Stomach (tissue), 4 donors: ENCODE data around the gene SLC34A3.

Experiments used
- CTCF ChIP-seq, 7 experiments: fragments of 450-650 bp in 4 of 7; fragments of 200-600 bp in 3 of 7; sonication (generic) in 3 of 7; IDR thresholded peaks; one replicate each; pipeline ENCODE4 v1.5.1; 2016 to 2019; ENCODE audit warnings: antibody characterized with exemption in 7 of 7, control low read depth in 2 of 7, mild to moderate bottlenecking in 1 of 7
- POLR2A ChIP-seq, 4 donors: fragments of 450-650 bp; IDR thresholded peaks; one replicate each; pipeline ENCODE4 v1.6.1; 2016; ENCODE audit warnings: antibody characterized with exemption in 4 of 4, control low read depth in 2 of 4, mild to moderate bottlenecking in 1 of 4, moderate library complexity in 1 of 4

GRCh38 chr9:137272241-137273094 lies 41.8 kb downstream of the SLC34A3 start:
- TF ChIP-seq POLR2A (IDR thresholded peaks at IDR 0.05) (no peak), CTCF (IDR thresholded peaks at IDR 0.05) (no peak)
